ENCODE results near the gene TJAP1. TPM values are rescaled to one million over a fixed set of nuclear protein-coding genes. Genes with fewer than 3 reads are reported as not detected.
"Not testable (repeated sequence)": the region's sequence is repeated elsewhere in the genome, so short reads cannot be mapped to it uniquely, and the experiment has no call there.

The TJAP1 gene
- total RNA-seq, 1 donor from 2014 or later: 43.4 TPM

GRCh38 chr6:43455531-43456428, 21.6 kb upstream of the TJAP1 start, which contains the start of gene DLK2:
Gene DLK2, minus strand, starts transcription at chr6:43455548. Its CDS starts 723 bp downstream, at chr6:43454825.
- Mint-ChIP-seq H3K36me3 (ENCODE audit: low read depth) (peaks cover 8% of the 10 kb centered on the region), H3K27me3 (ENCODE audit: insufficient read depth) (peaks cover 35% of the 10 kb centered on the region), H3K27ac (peak within 1 kb of the TSS; percentile 34), H3K4me1 (ENCODE audit: low read depth) (peaks cover 13% of the 10 kb centered on the region), H3K4me3 (peak within 1 kb of the TSS; percentile 81), H3K9me3 (no peaks in the 10 kb centered on the region)
- peak; percentile 21 for DNase-seq (ENCODE audit: low spot score)
- intact Hi-C loops (cut with micrococcal nuclease): loop anchor here (1.0 to 10.0 kb wide), 5 partner anchors 22 to 619 kb away; partner anchors contain the start of genes ABCC10 and TJAP1

- peaks cover 49% of the 10 kb centered on the region for H3K27me3 Mint-ChIP-seq (ENCODE audit: insufficient read depth)
- no peak overlapping the region for H3K4me3 Mint-ChIP-seq
- no peak overlapping the region for H3K27ac Mint-ChIP-seq
- H3K9me3 Mint-ChIP-seq: no peaks in the 10 kb centered on the region
- H3K36me3 Mint-ChIP-seq (ENCODE audit: low read depth): peaks cover 8% of the 10 kb centered on the region
- DNase-seq (ENCODE audit: low spot score): no peak
- intact Hi-C loops (cut with micrococcal nuclease): loop anchor here (10.0 kb wide), 1 partner anchor 617 kb away; no protein-coding TSS in a partner anchor
- peaks cover 13% of the 10 kb centered on the region for H3K4me1 Mint-ChIP-seq (ENCODE audit: low read depth)
Measured at GRCh38 chr6:43457643-43458042, 19.7 kb upstream of the TJAP1 start.

GRCh38 chr6:43458154-43458553, 19.2 kb upstream of the TJAP1 start:
- peaks cover 51% of the 10 kb centered on the region for H3K27me3 Mint-ChIP-seq (ENCODE audit: insufficient read depth)
- H3K27ac Mint-ChIP-seq; H3K9me3 Mint-ChIP-seq; H3K4me3 Mint-ChIP-seq; DNase-seq (ENCODE audit: low spot score); H3K36me3 Mint-ChIP-seq (ENCODE audit: low read depth): not testable (repeated sequence)
- intact Hi-C loops (cut with micrococcal nuclease): loop anchor here (10.0 kb wide), 1 partner anchor 617 kb away; no protein-coding TSS in a partner anchor
- peaks cover 13% of the 10 kb centered on the region for H3K4me1 Mint-ChIP-seq (ENCODE audit: low read depth)

- peaks cover 51% of the 10 kb centered on the region for H3K27me3 Mint-ChIP-seq (ENCODE audit: insufficient read depth)
- peaks cover 13% of the 10 kb centered on the region for H3K4me1 Mint-ChIP-seq (ENCODE audit: low read depth)
- no peaks in the 10 kb centered on the region for H3K9me3 Mint-ChIP-seq
- peaks cover 4% of the 10 kb centered on the region for H3K36me3 Mint-ChIP-seq (ENCODE audit: low read depth)
- intact Hi-C loops (cut with micrococcal nuclease): loop anchor here (10.0 kb wide), 1 partner anchor 615 kb away; no protein-coding TSS in a partner anchor
- no peak overlapping the region for H3K4me3 Mint-ChIP-seq
- no peak for DNase-seq (ENCODE audit: low spot score)
- H3K27ac Mint-ChIP-seq: no peak overlapping the region
Measured at GRCh38 chr6:43459535-43459934, 17.8 kb upstream of the TJAP1 start.

GRCh38 chr6:43460032-43460431, 17.3 kb upstream of the TJAP1 start:
- no peak for DNase-seq (ENCODE audit: low spot score)
- Mint-ChIP-seq H3K27me3 (ENCODE audit: insufficient read depth) (peaks cover 50% of the 10 kb centered on the region), H3K9me3 (no peaks in the 10 kb centered on the region), H3K36me3 (ENCODE audit: low read depth) (peaks cover 4% of the 10 kb centered on the region), H3K27ac (no peak overlapping the region), H3K4me1 (ENCODE audit: low read depth) (peaks cover 13% of the 10 kb centered on the region), H3K4me3 (no peak overlapping the region)
- intact Hi-C loops (cut with micrococcal nuclease): no loop called here

GRCh38 chr6:43461936-43462335, 15.4 kb upstream of the TJAP1 start:
- intact Hi-C loops (cut with micrococcal nuclease): no loop called here
- no peaks in the 10 kb centered on the region for H3K9me3 Mint-ChIP-seq
- no peak overlapping the region for H3K27ac Mint-ChIP-seq
- no peak for DNase-seq (ENCODE audit: low spot score)
- peaks cover 6% of the 10 kb centered on the region for H3K4me1 Mint-ChIP-seq (ENCODE audit: low read depth)
- no peaks in the 10 kb centered on the region for H3K36me3 Mint-ChIP-seq (ENCODE audit: low read depth)
- H3K27me3 Mint-ChIP-seq (ENCODE audit: insufficient read depth): peaks cover 41% of the 10 kb centered on the region
- no peak overlapping the region for H3K4me3 Mint-ChIP-seq

GRCh38 chr6:43464337-43464736, 13.0 kb upstream of the TJAP1 start:
- no peak for DNase-seq (ENCODE audit: low spot score)
- H3K27me3 Mint-ChIP-seq (ENCODE audit: insufficient read depth): peaks cover 39% of the 10 kb centered on the region
- H3K36me3 Mint-ChIP-seq (ENCODE audit: low read depth): no peaks in the 10 kb centered on the region
- no peak overlapping the region for H3K27ac Mint-ChIP-seq
- no peak overlapping the region for H3K4me3 Mint-ChIP-seq
- no peaks in the 10 kb centered on the region for H3K9me3 Mint-ChIP-seq
- intact Hi-C loops (cut with micrococcal nuclease): no loop called here
- peaks cover 6% of the 10 kb centered on the region for H3K4me1 Mint-ChIP-seq (ENCODE audit: low read depth)

- peaks cover 28% of the 10 kb centered on the region for H3K27me3 Mint-ChIP-seq (ENCODE audit: insufficient read depth)
- H3K36me3 Mint-ChIP-seq (ENCODE audit: low read depth): no peaks in the 10 kb centered on the region
- H3K27ac Mint-ChIP-seq: no peak overlapping the region
- H3K4me1 Mint-ChIP-seq (ENCODE audit: low read depth): no peaks in the 10 kb centered on the region
- H3K9me3 Mint-ChIP-seq: no peaks in the 10 kb centered on the region
- intact Hi-C loops (cut with micrococcal nuclease): no loop called here
- no peak overlapping the region for H3K4me3 Mint-ChIP-seq
- no peak for DNase-seq (ENCODE audit: low spot score)
Measured at GRCh38 chr6:43465948-43466347, 11.4 kb upstream of the TJAP1 start.

- H3K36me3 Mint-ChIP-seq (ENCODE audit: low read depth); intact Hi-C loops (cut with micrococcal nuclease); H3K9me3 Mint-ChIP-seq; H3K4me1 Mint-ChIP-seq (ENCODE audit: low read depth); H3K27ac Mint-ChIP-seq; DNase-seq (ENCODE audit: low spot score); H3K4me3 Mint-ChIP-seq: not testable (repeated sequence)
- H3K27me3 Mint-ChIP-seq (ENCODE audit: insufficient read depth): peaks cover 23% of the 10 kb centered on the region
Measured at GRCh38 chr6:43467265-43467664, 10.1 kb upstream of the TJAP1 start.

GRCh38 chr6:43467752-43468151, 9.6 kb upstream of the TJAP1 start:
- DNase-seq (ENCODE audit: low spot score): no peak
- no peak overlapping the region for H3K4me3 Mint-ChIP-seq
- H3K36me3 Mint-ChIP-seq (ENCODE audit: low read depth): no peaks in the 10 kb centered on the region
- no peak overlapping the region for H3K27ac Mint-ChIP-seq
- intact Hi-C loops (cut with micrococcal nuclease): no loop called here
- no peaks in the 10 kb centered on the region for H3K4me1 Mint-ChIP-seq (ENCODE audit: low read depth)
- H3K9me3 Mint-ChIP-seq: no peaks in the 10 kb centered on the region
- peaks cover 19% of the 10 kb centered on the region for H3K27me3 Mint-ChIP-seq (ENCODE audit: insufficient read depth)

- Mint-ChIP-seq H3K36me3 (ENCODE audit: low read depth) (no peaks in the 10 kb centered on the region), H3K27ac (no peak overlapping the region), H3K9me3 (no peaks in the 10 kb centered on the region), H3K4me1 (ENCODE audit: low read depth) (no peaks in the 10 kb centered on the region), H3K4me3 (no peak overlapping the region), H3K27me3 (ENCODE audit: insufficient read depth) (peaks cover 16% of the 10 kb centered on the region)
- intact Hi-C loops (cut with micrococcal nuclease): no loop called here
- DNase-seq (ENCODE audit: low spot score): no peak
Measured at GRCh38 chr6:43468240-43468639, 9.1 kb upstream of the TJAP1 start.

GRCh38 chr6:43468748-43469681, 8.4 kb upstream of the TJAP1 start:
- H3K27ac Mint-ChIP-seq: no peak overlapping the region
- H3K4me1 Mint-ChIP-seq (ENCODE audit: low read depth): no peaks in the 10 kb centered on the region
- DNase-seq (ENCODE audit: low spot score): no peak
- no peaks in the 10 kb centered on the region for H3K36me3 Mint-ChIP-seq (ENCODE audit: low read depth)
- intact Hi-C loops (cut with micrococcal nuclease): no loop called here
- peaks cover 11% of the 10 kb centered on the region for H3K27me3 Mint-ChIP-seq (ENCODE audit: insufficient read depth)
- H3K4me3 Mint-ChIP-seq: no peak overlapping the region
- no peaks in the 10 kb centered on the region for H3K9me3 Mint-ChIP-seq

Measured in activated T-helper 1 cell treated with anti-CD3 and anti-CD28 coated beads, Interleukin-12 subunit alpha, Interleukin-12 subunit beta, Interleukin-2, Interleukin-4 antibody, amounts not matched to agents 30 ng/mL and 10 ng/mL and 1 ng/mL, durations not matched to agents 14 hours and 24 hours and 36 hours (primary cell).